SIG-M5 treated with dmso at 0.1 percent for 504 hours (cell line): ENCODE data around the gene RAVER1.

Source experiments
- DNase-seq: peaks from one replicate; lab custom pipeline; 2025; ENCODE audit not compliant: unreplicated experiment; lab: John Stamatoyannopoulos, UW

The RAVER1 gene

GRCh38 chr19:10270616-10271394 is 62.5 kb downstream of the RAVER1 start, which contains the start of gene ICAM1:
Gene ICAM1, plus strand, starts transcription at chr19:10271120. Its CDS starts 40 bp downstream, at chr19:10271160.
- no peak for DNase-seq

- DNase-seq: peak; percentile 54
Measured at GRCh38 chr19:10270180-10270615, 63.1 kb downstream of the RAVER1 start.

GRCh38 chr19:10269333-10270179 is 63.8 kb downstream of the RAVER1 start:
- peak; percentile 68 for DNase-seq

- DNase-seq: no peak
Measured at GRCh38 chr19:10268071-10268470, 65.3 kb downstream of the RAVER1 start.

GRCh38 chr19:10266706-10267105 is 66.6 kb downstream of the RAVER1 start:
- DNase-seq: no peak
